ENCODE measurements around the gene SEH1L. TPM values are rescaled to one million over a fixed set of nuclear protein-coding genes. Genes with fewer than 3 reads are reported as not detected.
A peak's percentile ranks its signal among the peaks of the same experiment; 100 is the strongest.
"Not testable (repeated sequence)": the region's sequence is repeated elsewhere in the genome, so short reads cannot be mapped to it uniquely, and the experiment has no call there.

The SEH1L gene, protein sequence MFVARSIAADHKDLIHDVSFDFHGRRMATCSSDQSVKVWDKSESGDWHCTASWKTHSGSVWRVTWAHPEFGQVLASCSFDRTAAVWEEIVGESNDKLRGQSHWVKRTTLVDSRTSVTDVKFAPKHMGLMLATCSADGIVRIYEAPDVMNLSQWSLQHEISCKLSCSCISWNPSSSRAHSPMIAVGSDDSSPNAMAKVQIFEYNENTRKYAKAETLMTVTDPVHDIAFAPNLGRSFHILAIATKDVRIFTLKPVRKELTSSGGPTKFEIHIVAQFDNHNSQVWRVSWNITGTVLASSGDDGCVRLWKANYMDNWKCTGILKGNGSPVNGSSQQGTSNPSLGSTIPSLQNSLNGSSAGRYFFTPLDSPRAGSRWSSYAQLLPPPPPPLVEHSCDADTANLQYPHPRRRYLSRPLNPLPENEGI
- 100 to 1,000 TPM in 1 of 4 donors, 10 to 100 TPM in 3; 28.4 to 102 (median 48.6) TPM for total RNA-seq

DNA sequence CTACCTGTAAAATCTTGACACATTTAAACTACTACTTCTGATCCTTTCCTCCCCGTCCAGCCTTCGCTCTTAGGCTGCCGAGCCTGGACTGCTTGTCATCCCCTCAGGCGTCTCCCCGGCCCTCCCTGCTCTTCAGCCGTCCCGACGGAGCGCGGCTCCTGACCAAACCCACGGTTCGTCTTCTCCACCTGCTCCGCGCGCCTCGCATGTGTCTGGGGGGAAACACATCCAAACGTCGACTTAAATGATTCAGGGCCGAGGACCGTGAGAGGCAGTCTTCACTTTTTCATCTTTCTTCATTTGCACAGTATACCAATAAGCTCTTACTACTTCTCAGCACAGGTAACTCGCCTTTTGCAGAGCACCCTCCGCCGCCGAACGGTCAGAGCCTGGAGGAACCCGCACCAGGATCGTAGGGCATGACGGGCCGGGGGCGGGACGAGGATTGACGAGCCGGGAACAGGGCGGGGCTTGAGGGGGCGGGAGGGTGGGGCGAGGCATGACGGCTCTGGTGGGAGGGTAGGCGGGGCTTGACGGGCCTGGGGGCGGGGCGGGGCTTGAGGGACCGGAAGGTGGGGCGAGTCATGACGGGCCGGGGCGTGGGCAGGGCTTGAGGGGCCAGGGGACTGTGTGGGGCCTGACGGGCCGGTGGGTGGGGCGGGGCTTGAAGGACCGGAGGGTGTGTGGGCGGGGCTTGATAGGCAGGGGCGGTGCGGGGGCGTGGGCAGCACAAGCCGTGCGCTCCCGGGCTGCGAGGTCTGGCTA is at the start of gene SEH1L:
TSS of gene SEH1L (plus strand) at position 727 of the 765 bp plus-strand sequence. CDS start 111 bp downstream, outside the sequence.
- TF ChIP-seq, protein P1, sequence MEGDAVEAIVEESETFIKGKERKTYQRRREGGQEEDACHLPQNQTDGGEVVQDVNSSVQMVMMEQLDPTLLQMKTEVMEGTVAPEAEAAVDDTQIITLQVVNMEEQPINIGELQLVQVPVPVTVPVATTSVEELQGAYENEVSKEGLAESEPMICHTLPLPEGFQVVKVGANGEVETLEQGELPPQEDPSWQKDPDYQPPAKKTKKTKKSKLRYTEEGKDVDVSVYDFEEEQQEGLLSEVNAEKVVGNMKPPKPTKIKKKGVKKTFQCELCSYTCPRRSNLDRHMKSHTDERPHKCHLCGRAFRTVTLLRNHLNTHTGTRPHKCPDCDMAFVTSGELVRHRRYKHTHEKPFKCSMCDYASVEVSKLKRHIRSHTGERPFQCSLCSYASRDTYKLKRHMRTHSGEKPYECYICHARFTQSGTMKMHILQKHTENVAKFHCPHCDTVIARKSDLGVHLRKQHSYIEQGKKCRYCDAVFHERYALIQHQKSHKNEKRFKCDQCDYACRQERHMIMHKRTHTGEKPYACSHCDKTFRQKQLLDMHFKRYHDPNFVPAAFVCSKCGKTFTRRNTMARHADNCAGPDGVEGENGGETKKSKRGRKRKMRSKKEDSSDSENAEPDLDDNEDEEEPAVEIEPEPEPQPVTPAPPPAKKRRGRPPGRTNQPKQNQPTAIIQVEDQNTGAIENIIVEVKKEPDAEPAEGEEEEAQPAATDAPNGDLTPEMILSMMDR (IDR thresholded peaks at IDR 0.05), result no peak
- peak; percentile 98 for DNase-seq (ENCODE audit: low spot score)
- peak; percentile 96 for ATAC-seq (ENCODE audit: low FRiP score)

DNA sequence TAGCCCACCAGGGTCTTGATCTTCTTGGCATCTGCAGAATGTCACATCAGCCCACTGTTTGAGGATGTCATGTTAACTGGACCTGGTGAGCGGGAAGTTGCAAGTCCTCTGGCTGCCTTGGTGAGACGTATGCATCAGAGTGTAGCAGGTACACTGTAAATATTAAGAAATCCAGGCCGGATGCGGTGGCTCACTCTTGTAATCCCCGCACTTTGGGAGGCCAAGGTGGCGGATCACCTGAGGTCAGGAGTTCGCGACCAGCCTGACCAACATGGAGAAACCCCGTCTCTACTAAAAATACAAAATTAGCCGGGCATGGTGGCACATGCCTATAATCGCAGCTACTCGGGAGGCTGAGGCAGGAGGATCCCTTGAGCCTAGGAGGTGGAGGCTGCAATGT is 46.6 kb upstream of the SEH1L start:
- DNase-seq (ENCODE audit: low spot score); ATAC-seq (ENCODE audit: low FRiP score): not testable (repeated sequence)

DNA sequence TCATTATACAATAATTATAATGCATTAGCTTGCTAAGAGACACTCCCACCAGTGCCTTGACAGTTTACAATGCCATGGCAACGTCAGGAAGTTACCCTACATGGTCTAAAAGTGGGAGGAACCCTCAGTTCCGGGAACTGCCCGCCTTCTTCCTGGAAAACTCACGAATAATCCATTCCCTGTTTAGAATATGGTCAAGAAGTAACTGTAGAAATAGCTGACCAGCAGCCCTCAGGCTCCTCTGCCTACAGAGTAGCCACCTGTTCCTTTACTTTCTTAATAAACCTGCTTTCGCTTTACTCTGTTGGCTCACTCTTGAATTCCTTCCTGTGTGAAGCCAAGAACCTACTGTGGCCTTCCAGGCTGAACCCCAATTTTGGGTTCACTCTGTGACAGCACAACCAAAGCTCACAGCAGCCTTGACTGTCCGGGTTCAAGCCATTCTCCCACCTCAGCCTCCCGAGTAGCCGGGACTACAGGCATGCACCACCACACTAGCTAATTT is 43.7 kb upstream of the SEH1L start:
- no peak for DNase-seq (ENCODE audit: low spot score)
- peak; percentile 66 for ATAC-seq (ENCODE audit: low FRiP score)
- TF ChIP-seq, protein P1 (IDR thresholded peaks at IDR 0.05), result no peak

DNA sequence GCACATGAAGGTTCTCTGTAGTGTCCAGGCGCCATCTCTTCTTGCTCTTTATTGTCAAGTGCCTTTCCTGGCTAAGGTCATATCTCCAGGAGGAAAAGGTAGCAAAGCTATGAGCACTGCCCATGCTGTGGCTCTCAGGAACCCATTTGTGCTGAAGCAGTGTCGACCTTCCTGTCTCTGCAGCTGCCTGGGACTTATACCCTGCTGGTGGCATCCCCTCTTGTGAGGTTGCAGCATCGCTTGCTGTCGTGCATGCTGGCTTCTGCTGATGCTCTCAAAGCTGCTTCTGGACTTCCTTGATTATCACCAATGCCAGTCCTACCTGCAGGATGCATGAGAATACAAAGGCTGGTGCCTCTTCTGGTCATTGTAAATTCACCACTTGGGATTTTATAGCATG is 41.7 kb upstream of the SEH1L start:
- DNase-seq (ENCODE audit: low spot score), result no peak
- TF ChIP-seq, protein P1 (IDR thresholded peaks at IDR 0.05), result no peak
- ATAC-seq (ENCODE audit: low FRiP score), result no peak

DNA sequence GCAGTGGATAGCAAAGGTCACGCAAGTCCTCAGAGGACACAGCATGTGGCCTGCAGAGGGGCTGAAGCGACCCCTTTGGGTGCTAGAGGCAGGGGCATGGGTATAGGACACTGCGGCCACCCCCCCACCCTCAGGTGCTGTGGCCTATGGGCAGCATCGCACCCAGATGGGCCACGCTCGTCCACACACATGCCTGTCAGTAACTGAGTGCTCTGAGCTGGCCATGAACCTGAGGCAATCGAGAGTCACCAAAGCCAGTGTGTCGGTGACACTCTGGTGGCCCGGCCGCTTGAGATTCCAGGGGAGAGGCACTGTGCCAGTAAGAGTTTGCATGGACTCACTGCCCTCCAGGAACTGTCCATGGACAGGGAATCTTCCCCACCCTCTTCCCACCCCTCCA is 41.0 kb upstream of the SEH1L start:
- no peak for ATAC-seq (ENCODE audit: low FRiP score)
- no peak for DNase-seq (ENCODE audit: low spot score)
- TF ChIP-seq, protein P1 (IDR thresholded peaks at IDR 0.05), result no peak

DNA sequence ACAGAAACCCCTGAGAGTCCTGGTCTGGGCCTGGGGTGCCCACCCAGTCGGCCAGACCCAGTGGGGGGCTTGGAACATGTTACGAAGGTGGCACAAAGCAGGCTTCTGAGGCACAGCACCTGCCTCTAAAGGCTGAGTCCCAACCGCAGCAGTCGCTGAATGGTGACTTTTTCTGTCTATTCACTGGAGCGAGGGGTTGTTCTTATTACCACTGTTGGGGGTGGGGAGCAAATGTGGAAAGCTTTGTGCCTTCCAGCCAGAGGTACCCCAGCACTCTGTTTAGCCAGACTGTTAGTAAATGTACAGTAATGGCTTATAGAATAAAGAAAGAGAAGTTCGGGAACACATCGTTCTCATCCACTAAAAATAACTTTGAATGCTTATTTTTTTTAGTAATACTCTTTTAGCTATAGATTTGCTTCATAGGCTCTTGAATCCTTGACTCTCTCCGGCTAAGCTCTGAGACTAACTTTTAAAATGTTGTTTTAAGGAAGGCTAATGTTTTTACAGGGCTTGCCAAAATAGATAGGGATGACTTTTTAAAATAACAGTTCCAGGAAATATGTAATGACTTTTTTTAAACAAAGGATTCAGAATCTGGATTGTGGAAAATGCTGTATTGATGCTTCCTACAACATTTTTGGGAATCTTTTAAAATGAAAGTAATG is 40.4 kb upstream of the SEH1L start:
- ATAC-seq (ENCODE audit: low FRiP score), result no peak
- no peak for DNase-seq (ENCODE audit: low spot score)
- TF ChIP-seq, protein P1 (IDR thresholded peaks at IDR 0.05), result no peak

DNA sequence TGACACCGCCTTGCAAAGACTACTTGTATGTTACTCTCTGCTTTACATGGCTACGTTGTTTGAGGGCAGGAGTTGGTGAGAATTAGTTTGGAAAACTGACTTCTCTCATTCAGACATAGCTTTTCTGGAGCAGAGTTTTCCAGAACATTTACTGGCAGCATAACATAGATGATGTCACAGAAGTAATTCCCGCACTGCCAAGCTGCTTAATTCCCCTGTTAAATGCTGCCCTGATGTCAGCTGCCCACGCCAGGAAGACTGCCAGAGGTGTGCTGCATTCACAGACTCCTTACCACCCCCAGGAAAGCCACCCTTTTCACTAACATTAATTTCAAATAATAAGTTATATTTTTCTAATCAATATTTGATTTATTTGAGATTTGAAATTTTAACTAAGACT is 39.1 kb upstream of the SEH1L start:
- TF ChIP-seq, protein P1 (IDR thresholded peaks at IDR 0.05), result no peak
- ATAC-seq (ENCODE audit: low FRiP score) (no peak), DNase-seq (ENCODE audit: low spot score) (no peak)

All from omental fat pad (tissue), 4 donors.